Suprapubic skin (tissue), 3 donors: ENCODE results near the gene AQP12A.
"Not testable (repeated sequence)": the region's sequence is repeated elsewhere in the genome, so short reads cannot be mapped to it uniquely, and the experiment has no call there.

ENCODE experiments used
- EP300 ChIP-seq: sonication (generic); formaldehyde crosslinking; IDR thresholded peaks from one replicate; pipeline ENCODE4 v1.6.1; 2017; ENCODE audit warnings: antibody characterized with exemption
- POLR2A ChIP-seq, 2 donors: fragments of 450-650 bp; IDR thresholded peaks; one replicate each; pipeline ENCODE4 v1.6.1; 2017; ENCODE audit warnings: antibody characterized with exemption in 2 of 2, mild to moderate bottlenecking in 2 of 2, moderate library complexity in 2 of 2
- TF ChIP-seq, protein P1 (sequence below), 2 donors: fragments of 200-600 bp in 1 of 2; fragments of 450-650 bp in 1 of 2; sonication (generic) in 1 of 2; IDR thresholded peaks; one replicate each; pipeline ENCODE4 v1.5.1; 2016 to 2019; ENCODE audit warnings: antibody characterized with exemption in 2 of 2, mild to moderate bottlenecking in 1 of 2, moderate library complexity in 1 of 2

DNA sequence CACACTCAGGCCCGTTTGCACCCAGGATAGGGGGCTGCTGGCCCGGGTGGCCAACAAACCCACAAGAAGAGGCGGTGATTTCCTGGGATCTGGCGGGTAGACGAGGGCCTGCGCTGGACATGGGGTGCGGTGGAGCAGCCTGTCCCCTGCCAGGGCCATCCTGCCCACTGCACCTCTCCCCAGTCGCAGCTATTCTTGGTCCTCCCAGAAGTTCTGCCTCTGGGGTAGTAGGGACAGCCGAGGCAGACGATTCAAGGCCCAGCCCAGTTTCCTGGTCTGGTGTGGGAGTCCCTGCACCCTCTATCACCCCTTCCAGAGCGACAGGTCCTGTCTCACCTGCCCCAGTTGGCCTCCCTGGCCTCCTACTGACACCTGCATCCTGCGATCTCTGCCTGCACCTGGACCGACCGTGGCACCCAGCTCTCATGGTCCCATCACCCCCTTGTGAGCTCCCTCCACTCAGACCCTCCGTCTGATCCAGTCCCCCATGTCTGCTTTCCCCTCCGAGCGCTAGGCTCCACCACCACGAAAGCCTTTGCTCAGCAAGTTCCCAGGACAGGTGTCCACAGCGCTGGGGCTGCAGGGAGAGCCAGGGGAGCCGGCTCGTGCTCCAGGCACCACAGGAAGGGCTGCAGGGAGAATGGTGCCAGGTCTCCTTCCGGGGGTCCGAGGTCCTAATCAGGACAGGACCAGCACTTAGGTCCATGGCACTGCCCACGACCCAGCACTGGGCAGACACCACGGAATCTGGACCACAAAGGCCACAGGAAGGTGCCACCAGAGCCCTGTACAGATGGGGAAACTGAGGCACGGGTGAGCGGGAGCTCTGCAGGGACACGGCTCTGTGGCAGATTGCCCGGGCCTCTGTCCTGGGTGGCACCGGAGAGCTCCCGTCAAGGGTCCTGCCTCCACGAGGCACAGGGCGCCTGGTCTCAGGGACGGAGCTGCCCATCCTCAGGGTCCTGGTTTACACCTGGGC, 1.2 kb downstream of the AQP12A start:
- TF ChIP-seq, protein P1, sequence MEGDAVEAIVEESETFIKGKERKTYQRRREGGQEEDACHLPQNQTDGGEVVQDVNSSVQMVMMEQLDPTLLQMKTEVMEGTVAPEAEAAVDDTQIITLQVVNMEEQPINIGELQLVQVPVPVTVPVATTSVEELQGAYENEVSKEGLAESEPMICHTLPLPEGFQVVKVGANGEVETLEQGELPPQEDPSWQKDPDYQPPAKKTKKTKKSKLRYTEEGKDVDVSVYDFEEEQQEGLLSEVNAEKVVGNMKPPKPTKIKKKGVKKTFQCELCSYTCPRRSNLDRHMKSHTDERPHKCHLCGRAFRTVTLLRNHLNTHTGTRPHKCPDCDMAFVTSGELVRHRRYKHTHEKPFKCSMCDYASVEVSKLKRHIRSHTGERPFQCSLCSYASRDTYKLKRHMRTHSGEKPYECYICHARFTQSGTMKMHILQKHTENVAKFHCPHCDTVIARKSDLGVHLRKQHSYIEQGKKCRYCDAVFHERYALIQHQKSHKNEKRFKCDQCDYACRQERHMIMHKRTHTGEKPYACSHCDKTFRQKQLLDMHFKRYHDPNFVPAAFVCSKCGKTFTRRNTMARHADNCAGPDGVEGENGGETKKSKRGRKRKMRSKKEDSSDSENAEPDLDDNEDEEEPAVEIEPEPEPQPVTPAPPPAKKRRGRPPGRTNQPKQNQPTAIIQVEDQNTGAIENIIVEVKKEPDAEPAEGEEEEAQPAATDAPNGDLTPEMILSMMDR (IDR thresholded peaks at IDR 0.05): not testable (repeated sequence)
- TF ChIP-seq POLR2A (IDR thresholded peaks at IDR 0.05); EP300: not testable (repeated sequence)
